GM12892 (cell line): ENCODE results near the gene H1-8.

Source experiments
- DNase-seq: peaks from one replicate; pipeline ENCODE4 v3.0.0; 2011; ENCODE audit not compliant: insufficient read length
- FAIRE-seq: peaks from 2 replicates; lab custom pipeline; 2011; peaks lifted over from hg19 to GRCh38; lab: Jason Lieb, UNC
- POLR2A ChIP-seq: IDR thresholded peaks from 2 replicates; pipeline ENCODE4 v1.6.1; 2011; ENCODE audit warnings: low read depth, low read length, control low read depth
- POLR2AphosphoS5 ChIP-seq: IDR thresholded peaks from 2 replicates; pipeline ENCODE4 v1.6.1; 2011; ENCODE audit warnings: low read depth, low read length, control low read depth
- TAF1 ChIP-seq: IDR thresholded peaks from 2 replicates; pipeline ENCODE4 v1.6.1; 2011; ENCODE audit warnings: low read depth, mild to moderate bottlenecking, control low read depth, low read length, borderline replicate concordance

H1-8 gene

DNA sequence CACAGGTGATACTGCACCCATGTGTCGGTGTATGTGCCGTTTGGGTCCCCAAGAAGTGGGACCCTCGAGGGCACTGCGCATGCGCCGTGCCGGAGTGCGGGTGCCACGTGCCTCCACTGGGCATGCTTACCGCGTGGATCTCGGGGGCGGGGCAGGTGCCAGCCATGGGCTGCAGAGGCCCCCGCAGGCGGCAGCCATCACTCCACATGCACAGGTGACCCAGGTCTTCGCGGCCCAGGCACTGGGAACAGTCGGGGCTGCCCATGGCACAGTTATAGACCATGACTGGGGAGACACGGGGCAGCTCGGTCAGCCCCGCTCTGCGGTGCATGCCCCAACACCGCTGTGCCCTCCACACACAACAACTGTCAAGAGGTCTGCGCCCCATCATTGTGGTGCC is 31.2 kb downstream of the H1-8 start:
- FAIRE-seq (no peak), DNase-seq (no peak)
- TF ChIP-seq TAF1 (no peak), POLR2A (no peak), POLR2AphosphoS5 (no peak)

DNA sequence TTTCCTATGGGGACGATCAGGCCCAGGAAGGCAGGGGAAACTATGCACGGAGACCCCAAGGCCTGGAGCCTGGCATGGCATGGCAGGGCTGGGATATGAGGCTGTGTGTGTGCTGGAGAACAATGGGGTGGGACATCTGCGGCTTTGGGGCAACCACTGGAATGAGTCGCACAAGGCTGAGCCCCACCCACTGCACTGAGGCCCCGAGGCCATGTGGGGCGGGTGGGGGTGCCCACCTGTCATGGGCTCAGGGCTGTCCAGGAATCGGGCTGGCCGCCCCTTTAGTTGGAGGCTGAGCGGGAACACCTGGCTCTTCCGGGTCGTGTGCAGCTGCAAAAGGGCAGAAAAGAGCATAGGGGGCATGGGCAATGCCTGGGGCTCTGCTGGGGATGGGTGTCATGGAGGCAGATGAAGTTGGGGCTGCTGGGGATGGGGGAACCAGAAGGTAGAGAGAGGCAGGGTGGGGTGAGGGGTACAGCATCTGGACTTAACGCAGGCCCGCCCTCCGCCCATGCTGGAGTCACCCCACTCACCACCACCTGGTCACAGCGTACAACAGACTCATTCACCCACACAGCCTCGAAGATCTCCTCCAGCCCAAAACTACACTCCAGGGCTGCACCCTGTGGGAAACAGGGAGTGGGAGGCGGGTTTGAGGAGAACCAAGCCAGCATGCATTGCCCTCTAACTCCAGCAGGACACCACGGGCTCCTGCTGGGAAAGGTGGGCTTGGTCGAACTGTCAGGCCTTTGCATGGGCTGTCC is 32.4 kb downstream of the H1-8 start:
- no peak for FAIRE-seq
- TF ChIP-seq POLR2A (no peak), POLR2AphosphoS5 (no peak), TAF1 (no peak)
- no peak for DNase-seq

DNA sequence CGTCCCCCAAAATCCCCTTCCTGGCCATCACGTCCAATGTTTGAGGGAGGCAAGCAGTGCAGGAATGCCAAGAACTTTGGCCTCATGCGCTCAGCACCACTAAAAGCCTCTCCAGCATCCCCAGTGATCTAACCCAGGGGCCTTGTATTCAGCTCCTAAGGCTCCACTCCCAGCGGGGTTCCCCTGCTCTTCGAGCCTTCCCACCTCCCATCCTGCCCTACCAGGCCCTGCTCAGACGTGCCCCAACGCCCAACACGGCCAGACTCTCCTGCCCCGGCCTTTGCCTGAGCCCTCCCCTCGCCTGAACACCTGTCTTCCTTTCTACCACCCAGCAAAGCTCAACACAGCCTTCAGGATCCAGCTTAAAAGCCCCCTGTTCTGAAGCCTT is 33.0 kb downstream of the H1-8 start:
- TF ChIP-seq TAF1 (no peak), POLR2AphosphoS5 (no peak), POLR2A (no peak)
- no peak for FAIRE-seq
- DNase-seq: no peak

DNA sequence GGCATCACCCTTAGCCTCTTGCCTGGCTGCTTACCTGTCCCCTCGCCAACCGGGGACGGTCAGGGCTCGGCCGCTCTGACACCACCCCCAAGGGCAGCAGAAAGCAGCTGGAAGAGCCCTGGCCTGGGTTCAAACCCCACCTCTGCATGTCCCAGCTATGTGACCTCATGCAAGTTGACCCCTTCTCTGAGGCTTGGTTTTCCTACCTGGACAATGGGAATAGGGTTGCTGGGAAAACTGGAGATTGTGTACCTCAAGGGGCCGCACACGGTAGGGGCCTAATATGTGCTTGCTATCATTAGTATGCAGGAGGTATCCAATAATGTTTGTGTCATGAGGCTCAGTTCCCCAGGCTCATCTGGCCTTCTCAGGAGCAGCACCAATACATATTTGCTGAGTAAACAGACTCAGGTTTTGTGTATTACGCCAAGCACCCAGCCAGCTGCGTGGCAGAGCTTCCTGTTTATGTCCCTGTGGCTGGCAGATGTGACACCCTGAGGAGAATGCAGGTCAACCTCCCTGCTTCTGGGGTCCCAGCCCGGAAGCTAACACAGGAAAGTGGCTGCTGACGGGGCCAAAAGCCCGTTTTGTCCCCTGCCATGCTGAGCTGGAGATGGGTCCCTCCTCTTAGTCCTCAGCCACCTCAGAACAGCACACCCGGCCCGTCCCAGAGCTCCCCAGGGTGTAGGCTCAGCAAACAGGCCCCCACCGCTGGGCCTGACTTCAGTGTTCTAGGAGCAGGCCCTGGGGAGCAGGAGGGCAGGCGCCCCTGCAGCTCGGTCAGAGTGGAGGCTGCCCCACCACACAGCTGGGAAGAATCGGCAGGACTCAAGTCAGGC is 33.8 kb downstream of the H1-8 start:
- FAIRE-seq (peak; percentile 89), DNase-seq (peak; percentile 51)
- TF ChIP-seq POLR2AphosphoS5 (no peak), POLR2A (no peak), TAF1 (no peak)

DNA sequence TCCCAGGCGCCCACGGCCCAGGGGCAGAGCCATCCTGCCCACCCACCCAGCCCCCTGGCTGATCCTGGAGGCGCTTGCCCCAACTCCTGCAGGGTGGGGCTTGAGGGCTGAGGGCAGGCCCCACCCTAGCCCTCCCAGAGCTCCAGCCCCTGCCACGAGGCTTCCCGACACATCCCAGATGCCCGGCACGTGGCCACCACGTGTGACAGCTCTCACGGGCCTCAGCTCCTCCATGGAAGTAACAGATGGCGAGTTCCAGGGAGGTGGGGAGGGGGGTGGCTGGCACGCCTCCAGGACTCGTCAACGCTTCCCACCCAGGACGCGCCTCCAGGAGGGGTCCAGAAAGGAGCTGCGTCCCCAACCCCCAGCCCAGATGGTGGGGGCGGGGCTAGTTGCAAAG is 34.4 kb downstream of the H1-8 start:
- DNase-seq: no peak
- TF ChIP-seq POLR2AphosphoS5 (no peak), POLR2A (no peak), TAF1 (no peak)
- FAIRE-seq: no peak

DNA sequence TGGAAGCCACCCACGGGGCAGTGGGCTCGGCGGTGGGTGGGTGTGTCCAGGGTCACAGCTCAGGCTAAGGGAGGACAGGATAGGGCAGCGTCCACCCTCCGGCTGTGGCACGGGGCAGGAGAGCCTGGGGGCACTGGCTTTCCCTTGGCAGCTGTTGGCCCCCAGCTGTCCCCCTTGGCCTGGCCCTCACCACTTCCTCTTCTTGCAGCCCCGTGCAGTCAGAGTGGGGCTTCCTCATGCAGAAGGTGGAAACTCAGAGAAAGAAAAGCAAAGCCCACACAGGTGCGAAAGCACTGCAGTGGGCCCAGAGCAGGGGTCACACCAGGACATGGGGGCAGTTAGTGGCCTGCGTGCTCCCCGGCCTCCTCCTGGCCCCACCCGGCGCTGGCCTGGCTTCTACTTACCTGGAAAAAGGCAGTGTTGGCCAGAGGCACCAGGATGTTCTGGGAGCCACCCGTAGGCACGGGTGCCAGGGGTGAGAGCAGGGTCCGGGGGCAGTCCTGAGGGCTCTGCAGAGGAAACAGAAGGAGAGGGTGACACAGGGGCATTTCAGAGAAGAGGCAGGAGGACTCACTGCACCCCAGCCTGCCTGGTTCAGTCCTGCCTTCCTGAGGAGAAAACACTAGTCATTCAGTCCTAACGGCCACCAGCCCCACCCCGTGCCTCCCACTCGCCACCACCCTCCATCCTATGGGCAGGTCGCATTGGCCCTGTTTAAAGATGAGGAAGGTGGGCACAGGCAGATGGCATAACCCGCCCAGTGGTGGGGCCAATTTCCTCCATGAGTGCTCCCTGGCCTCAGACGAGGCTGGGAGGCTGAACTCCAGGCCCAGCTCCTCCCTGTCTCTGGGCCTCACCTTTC is 35.2 kb downstream of the H1-8 start:
- TF ChIP-seq POLR2A (no peak), POLR2AphosphoS5 (no peak), TAF1 (no peak)
- peak; percentile 77 for FAIRE-seq
- DNase-seq: peak; percentile 70

DNA sequence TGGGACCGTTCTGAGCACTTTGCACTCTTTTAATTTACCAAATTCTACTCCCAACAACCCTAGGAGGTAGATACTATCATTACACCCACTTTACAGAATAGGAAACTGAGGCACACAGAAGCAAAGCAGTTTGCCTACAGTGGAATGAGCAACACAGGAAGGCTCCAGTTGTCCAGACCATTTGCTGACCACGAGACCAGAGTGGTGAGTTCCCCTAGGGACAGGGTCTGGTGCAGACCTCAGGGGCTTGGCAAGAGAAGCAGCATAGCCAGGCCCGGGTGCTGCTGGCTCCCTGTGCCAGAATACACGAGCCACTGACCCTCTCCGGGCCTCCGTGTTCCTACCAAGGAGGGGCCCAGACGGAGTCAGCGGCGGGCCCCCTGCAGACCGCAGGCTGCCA is 37.0 kb downstream of the H1-8 start:
- FAIRE-seq: no peak
- TF ChIP-seq POLR2A (no peak), POLR2AphosphoS5 (no peak), TAF1 (no peak)

DNA sequence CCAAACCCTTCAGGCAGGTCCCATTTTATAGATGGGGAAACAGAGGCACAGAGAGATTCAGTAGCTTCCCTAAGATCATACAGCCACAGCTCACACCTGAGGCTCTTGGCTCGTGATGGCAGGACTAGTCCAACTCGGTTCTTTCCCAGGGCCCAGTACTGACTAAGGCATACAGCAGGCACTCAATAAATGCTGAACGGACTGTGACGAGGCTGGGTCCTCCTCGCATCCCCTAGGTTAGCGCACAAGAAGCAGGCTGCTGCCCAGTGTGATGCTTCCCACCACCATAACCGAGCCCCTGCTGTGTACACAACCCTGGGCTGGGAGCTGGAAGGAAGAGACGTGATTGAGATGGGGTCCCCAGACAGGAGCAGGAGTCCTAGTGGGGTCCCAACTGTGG is 38.6 kb downstream of the H1-8 start:
- no peak for TF ChIP-seq POLR2A
- DNase-seq (no peak), FAIRE-seq (no peak)

More for the DNA sequence above, 37.0 kb downstream of the H1-8 start:
- DNase-seq: no peak

DNA sequence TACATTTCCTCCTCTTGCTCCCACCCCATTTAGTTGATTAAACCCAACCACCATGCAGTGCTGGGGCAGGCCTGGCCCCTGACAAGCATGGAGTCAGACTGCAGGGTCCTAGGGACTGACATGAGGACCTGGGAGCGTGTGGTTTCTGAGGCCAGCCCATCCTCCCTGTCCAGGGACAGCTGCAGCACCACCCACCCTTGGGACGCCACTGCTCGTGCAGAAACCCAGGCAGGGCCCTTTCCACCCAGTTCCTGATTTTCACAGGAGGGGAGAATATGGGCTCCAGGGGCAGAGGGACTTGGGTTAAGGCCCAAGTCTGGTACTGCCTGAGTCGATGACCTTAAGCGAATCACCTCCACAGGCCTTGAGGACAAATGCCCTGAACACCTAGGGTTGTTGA is 39.8 kb downstream of the H1-8 start:
- TF ChIP-seq TAF1 (no peak), POLR2AphosphoS5 (no peak), POLR2A (no peak)
- DNase-seq (no peak), FAIRE-seq (peak; percentile 53)

DNA sequence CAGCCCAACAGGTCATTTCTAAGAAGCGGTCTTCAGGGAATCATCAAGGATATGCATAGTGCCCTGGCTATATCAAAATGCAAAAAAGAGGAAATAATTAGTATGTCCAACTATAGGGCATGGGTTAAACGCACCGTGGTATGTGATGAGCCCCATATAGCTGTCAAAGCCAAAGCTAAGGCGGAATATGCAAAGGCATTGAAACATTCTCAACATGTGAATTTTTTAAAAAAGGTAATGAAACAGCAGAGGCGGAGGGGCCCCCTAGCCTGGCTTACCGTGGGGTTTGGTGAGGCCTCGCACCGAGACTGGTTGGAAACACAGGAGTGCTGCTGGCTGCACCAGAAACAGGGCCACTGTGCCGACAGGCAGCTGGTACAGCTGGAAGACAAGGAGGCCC is 40.3 kb downstream of the H1-8 start:
- TF ChIP-seq POLR2A: no peak
- TF ChIP-seq POLR2AphosphoS5: no peak
- no peak for TF ChIP-seq TAF1
- FAIRE-seq: no peak

DNA sequence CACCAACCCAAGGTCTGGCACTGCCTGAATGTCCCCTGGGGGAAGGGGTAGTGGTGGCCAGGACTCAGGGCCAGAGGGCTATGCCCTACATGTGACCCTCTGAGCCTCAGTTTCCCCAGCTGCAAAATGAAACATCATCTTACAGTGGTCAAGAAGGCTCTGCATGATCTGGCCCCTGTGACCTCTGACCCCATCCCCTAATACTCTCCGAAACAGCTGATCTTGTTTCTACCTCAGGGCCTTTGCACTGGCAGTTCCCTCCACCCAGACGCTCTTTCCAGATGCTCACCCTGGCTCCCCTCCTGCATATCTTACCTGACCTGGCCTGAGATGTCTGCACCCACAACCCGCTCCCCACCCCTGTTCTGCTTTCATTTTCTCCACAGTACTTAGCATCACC is 41.7 kb downstream of the H1-8 start:
- TF ChIP-seq POLR2AphosphoS5 (no peak), POLR2A (no peak), TAF1 (no peak)
- FAIRE-seq: no peak
- no peak for DNase-seq

More for the DNA sequence above, 40.3 kb downstream of the H1-8 start:
- no peak for DNase-seq

DNA sequence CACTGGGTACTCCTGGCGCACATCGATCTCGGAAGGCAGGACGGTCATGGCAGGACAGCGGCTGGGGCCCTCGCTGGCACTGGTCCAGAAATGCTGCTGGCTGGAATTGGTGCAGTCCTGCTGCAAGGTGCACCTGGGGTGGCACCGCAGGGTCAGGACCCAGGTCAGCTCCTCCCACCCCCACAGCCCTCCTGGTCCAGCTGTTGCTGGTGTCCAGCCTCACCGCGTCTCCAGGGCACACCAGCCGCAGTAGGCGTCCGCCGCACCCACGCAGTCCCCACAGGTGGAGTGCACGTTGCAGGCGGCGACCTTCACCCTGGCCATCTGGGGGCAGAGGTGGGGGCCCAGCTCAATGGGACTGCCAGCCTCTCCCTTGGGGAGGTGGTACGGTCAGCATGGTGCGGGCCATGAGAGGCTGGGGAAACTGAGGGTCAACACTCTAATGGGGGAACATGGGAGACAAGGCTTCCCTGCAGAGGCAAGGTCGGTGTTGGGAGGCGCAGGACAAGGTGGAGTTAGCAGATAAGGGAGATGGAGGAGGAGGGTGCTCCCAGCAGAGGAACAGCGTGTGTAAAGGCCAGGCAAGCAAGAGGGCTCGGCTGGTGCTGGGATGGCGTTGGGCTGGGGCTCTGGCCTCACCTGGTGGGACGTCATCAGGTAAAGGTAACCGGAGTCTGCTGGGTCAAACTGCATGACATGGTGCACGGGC is 43.1 kb downstream of the H1-8 start:
- TF ChIP-seq TAF1: no peak
- no peak for FAIRE-seq
- no peak for DNase-seq
